ENCODE measurements around the gene FAM76B. TPM values are rescaled to one million over a fixed set of nuclear protein-coding genes. Genes with fewer than 3 reads are reported as not detected.

The FAM76B gene
- total and polyA plus RNA-seq, 2 of the 13 experiments (the other 11 are each of a cell fraction or from before 2014, with no cell fraction given), result 20.2 to 24.2 TPM

GRCh38 chr11:95790933-95791708 lies 1.5 kb upstream of the FAM76B start (continued):
- TF ChIP-seq BCL3 (CRISPR knock-in tag; IDR thresholded peaks at IDR 0.05) (no peak), CENPBD1 (CRISPR knock-in tag; IDR thresholded peaks at IDR 0.05; ENCODE audit: borderline replicate concordance, low read depth) (no peak), ZNF619 (CRISPR knock-in tag; IDR thresholded peaks at IDR 0.05) (no peak), ZNF790 (CRISPR knock-in tag; IDR thresholded peaks at IDR 0.05; ENCODE audit: borderline replicate concordance) (0 out of 2 replicates have a peak, but pooled peaks have one; percentile 4), ZNF3 (CRISPR knock-in tag; IDR thresholded peaks at IDR 0.05) (no peak), ZNF766 (CRISPR knock-in tag; IDR thresholded peaks at IDR 0.05; ENCODE audit: borderline replicate concordance) (0 out of 2 replicates have a peak, but pooled peaks have one; percentile 52), ZNF232 (CRISPR knock-in tag; IDR thresholded peaks at IDR 0.05; ENCODE audit: borderline replicate concordance) (0 out of 2 replicates have a peak, but pooled peaks have one; percentile 68), PREB (CRISPR knock-in tag; IDR thresholded peaks at IDR 0.05) (no peak), NFYB (CRISPR knock-in tag; IDR thresholded peaks at IDR 0.05) (peak; percentile 44), XRCC5 (optimal IDR thresholded peaks at IDR 0.05; ENCODE audit: low read length) (no peak), ELF1 (CRISPR knock-in tag; IDR thresholded peaks at IDR 0.05) (no peak), PHF8 (CRISPR knock-in tag; IDR thresholded peaks at IDR 0.05) (no peak), ZNF367 (CRISPR knock-in tag; IDR thresholded peaks at IDR 0.05; ENCODE audit: borderline replicate concordance) (no peak), ZNF770 (CRISPR knock-in tag; IDR thresholded peaks at IDR 0.05) (no peak), HDAC6 (IDR thresholded peaks at IDR 0.05; ENCODE audit: low read depth, low read length) (no peak), MAZ (IDR thresholded peaks at IDR 0.05; ENCODE audit: borderline replicate concordance, low read depth, low read length) (no peak), MAZ (CRISPR knock-in tag; IDR thresholded peaks at IDR 0.05; ENCODE audit: low read depth) (no peak), GFI1 (CRISPR knock-in tag; IDR thresholded peaks at IDR 0.05; ENCODE audit: borderline replicate concordance) (no peak), TFAP4 (IDR thresholded peaks at IDR 0.05; ENCODE audit: borderline replicate concordance, low read depth) (peak; percentile 50; the same call in 1 of the 2 replicates)
